Activated B cell treated with CpG ODN at 0.5 μM for 24 hours (primary cell): ENCODE data around the gene CYBB. TPM values are rescaled to one million over a fixed set of nuclear protein-coding genes. Genes with fewer than 3 reads are reported as not detected.

Experiments
- ATAC-seq: fragments of 200-7000 bp; cut with Tn5 transposase; one replicate; pipeline ENCODE4 v1.10.0; 2021; ENCODE audit warnings: low read depth, mild to moderate bottlenecking, moderate library complexity
- CTCF ChIA-PET: fragments of 350-600 bp; sonication (Branson Sonifier 250); formaldehyde crosslinking; loops from one replicate; lab custom pipeline; 2021; ENCODE audit warnings: antibody characterized with exemption; lab: Charles Lee
- POLR2A ChIA-PET: fragments of 350-600 bp; sonication (Branson Sonifier 250); formaldehyde crosslinking; loops from one replicate; lab custom pipeline; 2021; ENCODE audit warnings: antibody characterized with exemption; lab: Charles Lee
- DNase-seq: peaks from one replicate; pipeline ENCODE4 v3.0.0; 2022
- H3K27ac Mint-ChIP-seq: one replicate; pipeline ENCODE4 v1.8.0; 2020; ENCODE audit warnings: mixed read lengths
- H3K27me3 Mint-ChIP-seq: one replicate; pipeline ENCODE4 v1.8.0; 2021; ENCODE audit warnings: mixed read lengths
- H3K36me3 Mint-ChIP-seq: one replicate; pipeline ENCODE4 v1.8.0; 2021; ENCODE audit warnings: low read depth, mixed read lengths
- H3K4me1 Mint-ChIP-seq: one replicate; pipeline ENCODE4 v1.8.0; 2021; ENCODE audit warnings: mixed read lengths
- H3K4me3 Mint-ChIP-seq: one replicate; pipeline ENCODE4 v1.8.0; 2020; ENCODE audit warnings: mild to moderate bottlenecking, mixed read lengths
- H3K9me3 Mint-ChIP-seq: one replicate; pipeline ENCODE4 v1.8.0; 2020; ENCODE audit warnings: mixed read lengths
- CTCF ChIP-seq: fragments of 200-600 bp; IDR thresholded peaks from one replicate; pipeline ENCODE4 v1.8.0; 2022; ENCODE audit warnings: antibody characterized with exemption, mild to moderate bottlenecking
- intact Hi-C: fragments of 100-400 bp; cut with micrococcal nuclease; formaldehyde crosslinking; loops from one replicate; pipeline ENCODE4 v1.15.1; 2024
- total RNA-seq: library from RNA; stranded (reverse); gene quantifications from 2 replicates; pipeline ENCODE4 v1.2.3, GENCODE V29; 2022

Gene CYBB
- total RNA-seq, 1 donor from 2014 or later: 165 TPM

- Mint-ChIP-seq H3K27ac (peak overlapping the region; percentile 81), H3K27me3 (no peaks in the 10 kb centered on the region), H3K36me3 (no peaks in the 10 kb centered on the region), H3K4me1 (peaks cover 48% of the 10 kb centered on the region), H3K4me3 (no peak overlapping the region), H3K9me3 (no peaks in the 10 kb centered on the region)
- ATAC-seq (peak; percentile 79), DNase-seq (no peak)
- ChIA-PET POLR2A (interaction anchor here (1.0 to 5.1 kb wide), 7 partner anchors 38 to 84 kb away, joined by 3 to 83 read pairs (median 5); partner anchors contain the start of gene CYBB), CTCF (interaction anchor here (0.8 to 6.5 kb wide), 13 partner anchors 8 to 341 kb away, joined by 3 to 208 read pairs (median 6); partner anchors contain the start of gene CYBB)
- TF ChIP-seq CTCF: no peak
- intact Hi-C loops: loop anchor here (1.0 to 2.0 kb wide), 6 partner anchors 8 to 341 kb away; partner anchors contain the start of gene DYNLT3
Observed at GRCh38 chrX:37825215-37825842, 45.5 kb downstream of the CYBB start.

GRCh38 chrX:37829721-37830120, 49.9 kb downstream of the CYBB start:
- no peak for ATAC-seq
- Mint-ChIP-seq H3K9me3 (no peaks in the 10 kb centered on the region), H3K27me3 (no peaks in the 10 kb centered on the region), H3K36me3 (no peaks in the 10 kb centered on the region), H3K27ac (no peak overlapping the region), H3K4me1 (peaks cover 15% of the 10 kb centered on the region), H3K4me3 (no peak overlapping the region)
- intact Hi-C loops: no loop called here
- no peak for DNase-seq
- ChIA-PET POLR2A (no interaction called here), CTCF (no interaction called here)
- TF ChIP-seq CTCF: no peak

GRCh38 chrX:37830371-37830770, 50.5 kb downstream of the CYBB start:
- TF ChIP-seq CTCF: no peak
- ChIA-PET CTCF (no interaction called here), POLR2A (no interaction called here)
- no peak for DNase-seq
- Mint-ChIP-seq H3K36me3 (no peaks in the 10 kb centered on the region), H3K27ac (no peak overlapping the region), H3K27me3 (no peaks in the 10 kb centered on the region), H3K9me3 (no peaks in the 10 kb centered on the region), H3K4me3 (no peak overlapping the region), H3K4me1 (peaks cover 8% of the 10 kb centered on the region)
- intact Hi-C loops: no loop called here
- no peak for ATAC-seq

- Mint-ChIP-seq H3K4me3 (no peak overlapping the region), H3K4me1 (no peaks in the 10 kb centered on the region), H3K27me3 (no peaks in the 10 kb centered on the region), H3K27ac (no peak overlapping the region), H3K9me3 (no peaks in the 10 kb centered on the region), H3K36me3 (peaks cover 10% of the 10 kb centered on the region)
- DNase-seq (no peak), ATAC-seq (no peak)
- CTCF ChIA-PET: no interaction called here
- intact Hi-C loops: no loop called here
- POLR2A ChIA-PET: no interaction called here
- no peak for TF ChIP-seq CTCF
Observed at GRCh38 chrX:37834937-37835336, 55.1 kb downstream of the CYBB start.

- intact Hi-C loops: loop anchor here (10.0 kb wide), 1 partner anchor 156 kb away; the partner anchor contains the start of gene XK
- H3K9me3 Mint-ChIP-seq: no peaks in the 10 kb centered on the region
- ATAC-seq (no peak), DNase-seq (no peak)
- peaks cover 8% of the 10 kb centered on the region for H3K4me1 Mint-ChIP-seq
- POLR2A ChIA-PET: no interaction called here
- no peak overlapping the region for H3K4me3 Mint-ChIP-seq
- H3K36me3 Mint-ChIP-seq: peaks cover 24% of the 10 kb centered on the region
- CTCF ChIA-PET: interaction anchor here (1.7 kb wide), 1 partner anchor 16 kb away, joined by 4 read pairs; no protein-coding TSS in a partner anchor
- H3K27me3 Mint-ChIP-seq: no peaks in the 10 kb centered on the region
- TF ChIP-seq CTCF: no peak
- H3K27ac Mint-ChIP-seq: no peak overlapping the region
Observed at GRCh38 chrX:37840931-37841330, 61.1 kb downstream of the CYBB start.
